ENCODE results near the gene AGGF1.
"Not testable (repeated sequence)": the region's sequence is repeated elsewhere in the genome, so short reads cannot be mapped to it uniquely, and the experiment has no call there.

The AGGF1 gene

GRCh38 chr5:77087484-77088261 lies 57.5 kb downstream of the AGGF1 start:
- DNase-seq (ENCODE audit: low read depth in 3 of 3), result no peak

GRCh38 chr5:77095189-77095588 lies 65.0 kb downstream of the AGGF1 start:
- DNase-seq (ENCODE audit: low read depth in 3 of 3), result no peak

GRCh38 chr5:77101298-77101697 lies 71.1 kb downstream of the AGGF1 start:
- DNase-seq (ENCODE audit: low read depth in 3 of 3), result no peak

GRCh38 chr5:77102549-77102948 lies 72.3 kb downstream of the AGGF1 start:
- no peak for DNase-seq (ENCODE audit: low read depth in 3 of 3)

- no peak for DNase-seq (ENCODE audit: low read depth in 3 of 3)
These were observed 73.3 kb downstream of the AGGF1 start for GRCh38 chr5:77103457-77103856.

GRCh38 chr5:77104813-77105212 lies 74.6 kb downstream of the AGGF1 start:
- DNase-seq (ENCODE audit: low read depth in 3 of 3), result no peak

GRCh38 chr5:77107035-77107434 lies 76.8 kb downstream of the AGGF1 start:
- DNase-seq (ENCODE audit: low read depth in 3 of 3), result not testable (repeated sequence)

All from stimulated activated CD4-positive, alpha-beta T cell treated with anti-CD3 and anti-CD28 coated beads, TNF-alpha, amount 100 ng/mL, for 24 hours (primary cell).